NT2/D1 (cell line): Measurements from ENCODE around the gene PDE11A.

ENCODE experiments used
- SUZ12 ChIP-seq: IDR thresholded peaks from 2 replicates; pipeline ENCODE4 v1.6.1; 2011; ENCODE audit not compliant: insufficient read length, insufficient read depth; ENCODE audit errors: extremely low read depth
- YY1 ChIP-seq: IDR thresholded peaks from 2 replicates; pipeline ENCODE4 v1.6.1; 2011; ENCODE audit not compliant: insufficient read length, insufficient read depth
- ZNF274 ChIP-seq: IDR thresholded peaks from 2 replicates; pipeline ENCODE4 v1.6.1; 2011; ENCODE audit warnings: mild to moderate bottlenecking, low read depth, low read length

GRCh38 chr2:178111743-178112142 is 39.2 kb upstream of the PDE11A start:
- no peak for TF ChIP-seq YY1
- TF ChIP-seq ZNF274 = no peak
- no peak for TF ChIP-seq SUZ12
